OCI-LY3 (cell line): Measurements from ENCODE around the gene KLHL2.

Experiments used
- CTCF ChIP-seq: fragments of 200-600, 300-600 bp; sonication (generic); IDR thresholded peaks from 2 replicates; pipeline ENCODE4 v1.5.1; 2014; ENCODE audit warnings: antibody characterized with exemption, low read length, low read depth
- EZH2phosphoT487 ChIP-seq: fragments of 200-600 bp; shearing (Covaris generic); IDR thresholded peaks from 2 replicates; pipeline ENCODE4 v1.6.1; 2018; ENCODE audit warnings: antibody characterized with exemption, mixed run types, low read depth

DNA sequence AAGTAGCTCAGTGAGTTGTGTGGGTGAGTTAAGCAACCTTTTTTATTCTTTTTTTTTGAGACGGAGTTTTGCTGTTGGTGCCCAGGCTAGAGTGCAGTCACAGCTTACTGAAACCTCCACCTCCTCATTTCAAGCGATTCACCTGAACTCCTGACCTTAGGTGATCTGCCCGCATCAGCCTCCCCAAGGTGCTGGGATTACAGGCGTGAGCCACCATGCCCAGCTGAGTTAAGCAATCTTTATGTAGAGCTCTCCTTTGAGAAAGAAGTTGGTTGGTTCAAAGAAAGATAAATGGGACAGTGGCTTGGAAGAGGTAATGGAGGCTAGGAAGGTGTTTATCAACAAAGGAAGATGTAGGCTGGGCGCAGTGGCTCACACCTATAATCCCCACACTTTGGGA lies 123.3 kb downstream of the KLHL2 start:
- TF ChIP-seq CTCF = no peak
- TF ChIP-seq EZH2phosphoT487 = no peak
